Activated CD4-positive, alpha-beta T cell treated with anti-CD3 and anti-CD28 coated beads for 36 hours (primary cell): ENCODE results near the gene FNBP1. TPM values are rescaled to one million over a fixed set of nuclear protein-coding genes. Genes with fewer than 3 reads are reported as not detected.
"Not testable (repeated sequence)": the region's sequence is repeated elsewhere in the genome, so short reads cannot be mapped to it uniquely, and the experiment has no call there.

ENCODE experiments used
- ATAC-seq: fragments of 200-7000 bp; cut with Tn5 transposase; one replicate; pipeline ENCODE4 v1.10.0; 2021; ENCODE audit warnings: mild to moderate bottlenecking, moderate library complexity
- CTCF ChIA-PET: fragments of 350-600 bp; sonication (Branson Sonifier 250); formaldehyde crosslinking; loops from one replicate; lab custom pipeline; 2021; ENCODE audit warnings: antibody characterized with exemption; lab: Charles Lee
- POLR2A ChIA-PET: fragments of 350-600 bp; sonication (Branson Sonifier 250); formaldehyde crosslinking; loops from one replicate; lab custom pipeline; 2021; ENCODE audit warnings: antibody characterized with exemption, inconsistent platforms; lab: Charles Lee
- DNase-seq: peaks from one replicate; pipeline ENCODE4 v3.0.0-alpha.2; 2020
- H3K27ac Mint-ChIP-seq: one replicate; pipeline ENCODE4 v1.8.0; 2021; ENCODE audit warnings: mixed read lengths
- H3K27me3 Mint-ChIP-seq: one replicate; pipeline ENCODE4 v1.8.0; 2021; ENCODE audit warnings: mixed read lengths
- H3K36me3 Mint-ChIP-seq: one replicate; pipeline ENCODE4 v1.8.0; 2021; ENCODE audit warnings: low read depth, mixed read lengths
- H3K4me1 Mint-ChIP-seq: one replicate; pipeline ENCODE4 v1.8.0; 2021; ENCODE audit warnings: mixed read lengths
- H3K4me3 Mint-ChIP-seq: one replicate; pipeline ENCODE4 v1.8.0; 2021; ENCODE audit warnings: mild to moderate bottlenecking, moderate library complexity, mixed read lengths
- H3K9me3 Mint-ChIP-seq: one replicate; pipeline ENCODE4 v1.8.0; 2021; ENCODE audit warnings: low read depth, mixed read lengths
- intact Hi-C, 2 experiments: fragments of 100-400 bp; cut with DNase I in 1 of 2; cut with micrococcal nuclease in 1 of 2; formaldehyde crosslinking; loops; one replicate each; pipeline versions ENCODE4 v1.14.2 to v1.15.1; 2022 to 2024; cut with DNase I, micrococcal nuclease
- total RNA-seq, 2 experiments: library from RNA; stranded (reverse); gene quantifications; one replicate each; pipeline ENCODE4 v1.2.3, GENCODE V29; 2021

The FNBP1 gene
- total RNA-seq, 2 experiments from 2014 or later = 254 to 354 TPM

DNA sequence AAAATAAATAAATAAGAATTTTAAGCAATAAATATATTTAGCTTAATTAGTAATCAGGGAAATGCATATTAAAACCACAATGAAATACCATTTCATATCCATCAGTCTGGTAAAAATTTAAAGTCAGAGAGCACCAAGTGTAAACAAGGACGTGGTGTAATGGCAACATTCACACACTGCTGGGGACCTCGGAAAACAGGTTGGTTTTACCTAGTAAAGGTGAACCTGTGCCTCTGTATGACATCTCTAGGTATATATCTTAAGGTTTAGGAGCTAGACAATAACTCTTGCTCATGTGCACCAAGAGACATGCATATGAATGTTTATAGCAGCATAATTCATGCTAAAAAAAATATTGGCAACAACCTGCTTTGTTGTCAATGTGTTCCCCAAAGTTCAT lies 29.7 kb downstream of the FNBP1 start:
- DNase-seq = no peak
- CTCF ChIA-PET = interaction anchor here (0.7 to 1.2 kb wide), 2 partner anchors 15 to 23 kb away, joined by 3 to 4 read pairs; no protein-coding TSS in a partner anchor
- intact Hi-C loops = no loop called here
- H3K9me3 Mint-ChIP-seq = peaks cover 9% of the 10 kb centered on the region
- H3K27me3 Mint-ChIP-seq = no peaks in the 10 kb centered on the region
- H3K4me3 Mint-ChIP-seq = no peak overlapping the region
- no peak for ATAC-seq
- H3K27ac Mint-ChIP-seq = peak overlapping the region; percentile 45
- H3K4me1 Mint-ChIP-seq = peaks cover 86% of the 10 kb centered on the region
- POLR2A ChIA-PET = interaction anchor here (1.0 kb wide), 1 partner anchor 18 kb away, joined by 3 read pairs; no protein-coding TSS in a partner anchor
- H3K36me3 Mint-ChIP-seq = peaks cover 66% of the 10 kb centered on the region

DNA sequence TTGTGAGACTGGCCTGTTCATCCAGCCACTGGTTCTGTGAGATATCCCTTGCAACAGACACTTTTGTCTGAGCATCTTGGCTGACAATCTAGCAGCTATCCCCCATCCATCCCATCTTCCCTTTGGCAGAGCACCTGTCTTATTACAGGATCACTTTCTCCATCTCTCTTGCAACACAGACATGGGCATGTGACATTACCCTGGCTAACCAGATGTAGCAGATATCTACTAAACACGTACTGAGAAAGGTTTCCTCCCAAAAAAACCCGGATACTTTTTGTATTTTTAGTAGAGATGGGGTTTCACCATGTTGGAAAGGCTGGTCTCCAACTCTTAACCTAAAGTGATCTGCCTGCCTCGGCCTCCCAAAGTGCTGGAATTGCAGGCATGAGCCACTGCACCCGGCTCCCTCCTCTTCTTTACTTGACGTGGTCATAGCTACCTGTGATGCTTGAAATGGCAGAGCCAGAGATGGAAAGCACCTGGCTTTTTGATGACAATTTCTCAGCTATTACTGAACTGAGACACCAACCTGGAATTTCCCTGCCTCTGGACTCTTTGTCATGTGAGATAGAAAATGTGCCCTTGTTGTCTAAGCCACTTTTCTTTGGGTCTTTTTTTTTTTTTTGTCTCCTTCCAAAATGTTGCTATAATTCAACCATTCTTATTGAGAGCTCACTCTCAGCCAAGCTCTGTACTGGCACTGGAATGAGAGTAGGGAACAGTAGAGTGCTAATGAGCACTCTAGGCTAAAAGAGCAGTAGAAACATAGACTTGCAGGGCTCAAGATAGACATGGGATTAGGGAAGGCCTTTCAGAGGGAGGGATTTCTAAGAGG lies 32.6 kb downstream of the FNBP1 start:
- ChIA-PET POLR2A (interaction anchor here (0.6 to 2.4 kb wide), 16 partner anchors 9 to 123 kb away, joined by 3 to 16 read pairs (median 6); no protein-coding TSS in a partner anchor), CTCF (interaction anchor here (0.8 to 2.1 kb wide), 9 partner anchors 9 to 360 kb away, joined by 3 to 7 read pairs (median 4); no protein-coding TSS in a partner anchor)
- intact Hi-C loops = no loop called here
- H3K4me1 Mint-ChIP-seq = peaks cover 90% of the 10 kb centered on the region
- peak; percentile 69 for ATAC-seq
- H3K4me3 Mint-ChIP-seq = peak overlapping the region; percentile 39
- no peaks in the 10 kb centered on the region for H3K27me3 Mint-ChIP-seq
- H3K27ac Mint-ChIP-seq = peak overlapping the region; percentile 92
- peaks cover 6% of the 10 kb centered on the region for H3K9me3 Mint-ChIP-seq
- H3K36me3 Mint-ChIP-seq = peaks cover 61% of the 10 kb centered on the region
- peak; percentile 64 for DNase-seq

- H3K4me1 Mint-ChIP-seq = peaks cover 84% of the 10 kb centered on the region
- intact Hi-C loops, H3K9me3 Mint-ChIP-seq, H3K4me3 Mint-ChIP-seq, H3K27me3 Mint-ChIP-seq, ATAC-seq: not testable (repeated sequence)
- H3K36me3 Mint-ChIP-seq = peaks cover 59% of the 10 kb centered on the region
- peak overlapping the region; percentile 92 for H3K27ac Mint-ChIP-seq
- ChIA-PET CTCF (interaction anchor here (1.1 to 2.1 kb wide), 4 partner anchors 9 to 26 kb away, joined by 4 to 7 read pairs (median 6); no protein-coding TSS in a partner anchor), POLR2A (interaction anchor here (1.0 to 2.4 kb wide), 4 partner anchors 11 to 77 kb away, joined by 3 to 13 read pairs (median 6); no protein-coding TSS in a partner anchor)
- peak; percentile 7 for DNase-seq
Measured at GRCh38 chr9:130009546-130009945, 33.4 kb downstream of the FNBP1 start.

DNA sequence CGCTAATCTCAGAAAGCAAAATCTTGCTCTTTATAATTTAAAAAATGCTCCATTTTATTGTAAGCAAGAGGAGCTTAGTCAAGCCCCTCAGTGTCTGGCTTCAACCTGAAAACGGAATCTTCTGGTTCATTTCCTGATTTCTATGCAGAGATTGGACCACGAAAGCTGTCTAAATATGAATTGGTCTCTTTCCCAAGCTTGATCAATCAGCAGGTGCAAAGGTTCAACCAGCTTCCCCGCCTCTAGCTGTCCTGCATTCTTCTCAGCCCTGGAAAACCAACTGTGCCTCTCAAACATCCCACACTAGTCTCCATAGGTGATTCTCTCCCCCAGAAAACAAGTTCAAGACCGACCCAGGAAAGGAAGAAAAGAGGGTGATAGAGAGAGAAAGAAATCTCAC lies 34.5 kb downstream of the FNBP1 start:
- peaks cover 6% of the 10 kb centered on the region for H3K9me3 Mint-ChIP-seq

GRCh38 chr9:130006952-130007351 lies 36.0 kb downstream of the FNBP1 start:
- Mint-ChIP-seq H3K27ac (peak overlapping the region; percentile 89), H3K36me3 (peaks cover 63% of the 10 kb centered on the region), H3K4me1 (peaks cover 78% of the 10 kb centered on the region), H3K4me3 (peak overlapping the region; percentile 35)
- not testable (repeated sequence) for H3K27me3 Mint-ChIP-seq, DNase-seq, H3K9me3 Mint-ChIP-seq, ATAC-seq
- ChIA-PET POLR2A (interaction anchor here (0.6 to 1.5 kb wide), 7 partner anchors 11 to 118 kb away, joined by 3 to 7 read pairs (median 4); no protein-coding TSS in a partner anchor), CTCF (interaction anchor here (1.1 to 2.2 kb wide), 3 partner anchors 8 to 14 kb away, joined by 3 to 6 read pairs (median 4); no protein-coding TSS in a partner anchor)
- intact Hi-C loops = loop anchor here (1.0 kb wide), 1 partner anchor 12 kb away; no protein-coding TSS in a partner anchor

More for the DNA sequence above, 34.5 kb downstream of the FNBP1 start:
- ChIA-PET CTCF (interaction anchor here (0.5 to 2.2 kb wide), 11 partner anchors 8 to 123 kb away, joined by 3 to 7 read pairs (median 3); no protein-coding TSS in a partner anchor), POLR2A (interaction anchor here (0.6 to 2.4 kb wide), 6 partner anchors 8 to 120 kb away, joined by 3 to 13 read pairs (median 3); no protein-coding TSS in a partner anchor)
- Mint-ChIP-seq H3K36me3 (peaks cover 61% of the 10 kb centered on the region), H3K4me1 (peaks cover 86% of the 10 kb centered on the region), H3K27ac (peak overlapping the region; percentile 89), H3K27me3 (no peaks in the 10 kb centered on the region), H3K4me3 (peak overlapping the region; percentile 6)
- intact Hi-C loops = no loop called here
- DNase-seq (no peak), ATAC-seq (no peak)

GRCh38 chr9:130003943-130004552 lies 38.9 kb downstream of the FNBP1 start:
- H3K4me3 Mint-ChIP-seq = no peak overlapping the region
- no peak for ATAC-seq
- DNase-seq = no peak
- POLR2A ChIA-PET = interaction anchor here (0.6 to 0.9 kb wide), 2 partner anchors 13 to 31 kb away, joined by 3 to 6 read pairs; no protein-coding TSS in a partner anchor
- peak overlapping the region; percentile 37 for H3K27ac Mint-ChIP-seq
- H3K27me3 Mint-ChIP-seq = no peaks in the 10 kb centered on the region
- intact Hi-C loops = no loop called here
- peaks cover 57% of the 10 kb centered on the region for H3K36me3 Mint-ChIP-seq
- no peaks in the 10 kb centered on the region for H3K9me3 Mint-ChIP-seq
- CTCF ChIA-PET = no interaction called here
- peaks cover 74% of the 10 kb centered on the region for H3K4me1 Mint-ChIP-seq

DNA sequence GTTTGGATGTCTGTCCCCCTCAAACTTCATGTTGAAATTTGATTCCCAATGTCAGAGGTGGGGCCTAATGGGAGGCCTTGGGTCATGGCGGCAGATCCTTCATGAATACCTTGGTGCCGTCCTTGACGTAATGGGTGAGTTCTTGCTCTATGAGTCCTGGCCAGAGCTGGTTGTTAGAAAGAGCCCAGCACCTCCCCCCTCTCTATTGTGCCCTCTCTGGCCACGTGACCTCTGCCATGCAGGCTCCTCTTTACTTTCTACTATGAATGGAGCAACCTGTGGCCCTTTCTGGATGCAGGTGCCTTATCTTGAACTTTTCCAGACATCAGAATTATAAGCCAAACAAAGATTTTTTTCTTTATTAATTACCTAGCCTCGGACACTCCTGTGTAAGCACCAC lies 40.7 kb downstream of the FNBP1 start:
- peaks cover 65% of the 10 kb centered on the region for H3K36me3 Mint-ChIP-seq
- intact Hi-C loops = no loop called here

DNA sequence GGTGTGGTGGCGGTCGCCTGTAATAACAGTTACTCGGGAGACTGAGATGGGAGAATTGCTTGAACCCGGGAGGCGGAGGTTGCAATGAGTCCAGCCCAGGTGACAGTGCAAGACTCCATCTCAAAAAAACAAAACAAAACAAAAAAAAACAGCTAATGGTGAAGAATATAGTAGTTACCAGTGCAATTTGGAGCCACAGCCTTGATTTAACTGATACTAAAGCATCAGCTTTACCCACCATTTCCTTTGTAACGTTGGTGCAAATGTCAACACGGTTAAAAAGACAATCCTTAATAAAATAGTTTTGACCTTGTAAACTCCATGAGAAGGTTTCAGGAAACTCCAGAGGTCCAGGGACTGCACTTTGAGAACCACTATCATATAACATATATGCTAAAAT lies 41.8 kb downstream of the FNBP1 start:
- Mint-ChIP-seq H3K27ac (peak overlapping the region; percentile 49), H3K9me3 (no peaks in the 10 kb centered on the region), H3K4me3 (no peak overlapping the region), H3K27me3 (no peaks in the 10 kb centered on the region), H3K4me1 (peaks cover 73% of the 10 kb centered on the region), H3K36me3 (peaks cover 59% of the 10 kb centered on the region)
- CTCF ChIA-PET = interaction anchor here (0.6 to 1.9 kb wide), 7 partner anchors 9 to 571 kb away, joined by 3 to 7 read pairs (median 3); no protein-coding TSS in a partner anchor
- POLR2A ChIA-PET = interaction anchor here (0.7 to 2.1 kb wide), 3 partner anchors 19 to 33 kb away, joined by 3 to 5 read pairs (median 4); no protein-coding TSS in a partner anchor
- DNase-seq (no peak), ATAC-seq (no peak)
- intact Hi-C loops = no loop called here

More for the DNA sequence above, 40.7 kb downstream of the FNBP1 start:
- ATAC-seq (no peak), DNase-seq (no peak)
- Mint-ChIP-seq H3K27me3 (no peaks in the 10 kb centered on the region), H3K27ac (peak overlapping the region; percentile 1), H3K4me3 (no peak overlapping the region), H3K9me3 (no peaks in the 10 kb centered on the region), H3K4me1 (peaks cover 73% of the 10 kb centered on the region)
- ChIA-PET POLR2A (no interaction called here), CTCF (no interaction called here)

DNA sequence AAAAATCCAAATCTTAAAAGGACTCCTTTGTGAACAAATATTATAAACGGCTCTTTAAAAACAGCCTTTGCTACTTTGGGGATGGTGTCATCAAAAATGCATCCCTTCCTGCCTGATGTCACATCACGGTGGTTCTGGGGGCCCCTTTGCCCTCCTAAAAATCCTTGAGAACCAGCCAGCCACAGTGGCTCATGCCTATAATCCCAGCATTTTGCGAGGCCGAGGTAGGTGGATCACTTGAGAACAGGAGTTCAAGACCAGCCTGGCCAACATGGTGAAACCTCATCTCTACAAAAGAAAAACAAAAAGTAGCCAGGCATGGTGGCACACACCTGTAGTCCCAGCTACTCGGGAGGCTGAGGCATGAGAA lies 43.9 kb downstream of the FNBP1 start:
- Mint-ChIP-seq H3K27me3 (no peaks in the 10 kb centered on the region), H3K27ac (peak overlapping the region; percentile 89), H3K9me3 (no peaks in the 10 kb centered on the region), H3K4me3 (peak overlapping the region; percentile 46), H3K4me1 (peaks cover 78% of the 10 kb centered on the region), H3K36me3 (peaks cover 63% of the 10 kb centered on the region)
- intact Hi-C loops = loop anchor here in 1 of 2 experiments (2.0 kb wide), 1 partner anchor 18 kb away; no protein-coding TSS in a partner anchor
- ChIA-PET POLR2A (interaction anchor here (0.7 to 1.5 kb wide), 10 partner anchors 10 to 136 kb away, joined by 3 to 6 read pairs (median 3); no protein-coding TSS in a partner anchor), CTCF (interaction anchor here (0.7 to 2.8 kb wide), 13 partner anchors 9 to 130 kb away, joined by 3 to 8 read pairs (median 4); no protein-coding TSS in a partner anchor)
- DNase-seq (peak; percentile 20), ATAC-seq (peak; percentile 5)

DNA sequence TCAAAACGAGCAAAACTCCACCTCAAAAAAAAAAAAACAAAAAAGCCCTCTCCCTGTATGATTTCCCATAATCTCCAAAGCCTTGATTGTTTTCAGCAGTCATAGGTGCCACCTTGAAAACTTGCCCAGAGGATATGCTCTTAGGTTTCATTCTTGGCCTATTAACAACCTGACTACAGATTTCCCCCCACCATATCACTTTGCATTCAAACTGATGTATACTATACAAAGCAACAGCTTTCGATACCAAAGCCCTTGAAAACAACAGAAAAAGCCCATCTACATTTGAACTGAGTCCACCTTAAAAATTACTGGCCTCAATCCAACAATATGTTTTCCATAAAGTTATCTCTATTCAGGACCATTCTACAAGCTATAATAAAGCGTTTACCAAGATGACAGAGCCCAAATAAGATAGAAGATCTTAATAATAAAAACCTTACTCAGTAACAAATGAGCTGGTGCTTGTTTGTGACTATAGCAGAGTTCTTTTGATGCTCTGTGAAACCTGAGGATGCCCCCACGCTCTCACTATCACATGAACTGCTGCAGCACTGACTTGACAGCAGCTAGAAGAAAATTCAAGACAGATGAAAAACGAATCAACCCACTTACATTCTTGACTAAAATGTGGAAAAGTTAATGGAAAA lies 44.4 kb downstream of the FNBP1 start:
- no peaks in the 10 kb centered on the region for H3K27me3 Mint-ChIP-seq
- no peaks in the 10 kb centered on the region for H3K9me3 Mint-ChIP-seq
- DNase-seq (peak; percentile 68), ATAC-seq (peak; percentile 65)
- H3K4me1 Mint-ChIP-seq = peaks cover 80% of the 10 kb centered on the region
- CTCF ChIA-PET = interaction anchor here (0.6 to 2.8 kb wide), 12 partner anchors 10 to 130 kb away, joined by 3 to 8 read pairs (median 4); no protein-coding TSS in a partner anchor
- peak overlapping the region; percentile 89 for H3K27ac Mint-ChIP-seq
- POLR2A ChIA-PET = interaction anchor here (0.7 to 1.5 kb wide), 11 partner anchors 10 to 136 kb away, joined by 3 to 6 read pairs (median 3); no protein-coding TSS in a partner anchor
- H3K36me3 Mint-ChIP-seq = peaks cover 65% of the 10 kb centered on the region
- H3K4me3 Mint-ChIP-seq = peak overlapping the region; percentile 46
- intact Hi-C loops = loop anchor here in 1 of 2 experiments (2.0 kb wide), 1 partner anchor 18 kb away; no protein-coding TSS in a partner anchor
